Effector memory CD4-positive, alpha-beta T cell (primary cell): ENCODE data around the gene DUSP3.

Experiments
- DNase-seq, 3 donors: peaks; one replicate each; pipeline ENCODE4 v3.0.0-alpha.2; 2020
- H3K27ac ChIP-seq: 2 replicates; pipeline ENCODE4 v1.7.0; 2013; ENCODE audit warnings: mild to moderate bottlenecking, low read length, moderate library complexity; ENCODE audit not compliant: insufficient read depth, poor library complexity, severe bottlenecking
- H3K27me3 ChIP-seq: replicated peaks from 2 replicates; pipeline ENCODE4 v1.7.0; 2013; ENCODE audit warnings: mild to moderate bottlenecking, low read length; ENCODE audit not compliant: insufficient read depth, control insufficient read depth, poor library complexity, severe bottlenecking
- H3K36me3 ChIP-seq: 2 replicates; pipeline ENCODE4 v1.7.0; 2013; ENCODE audit warnings: mild to moderate bottlenecking, low read length, moderate library complexity; ENCODE audit not compliant: control insufficient read depth, insufficient read depth
- H3K4me1 ChIP-seq: 2 replicates; pipeline ENCODE4 v1.7.0; 2013; ENCODE audit warnings: low read length, mild to moderate bottlenecking; ENCODE audit not compliant: control insufficient read depth, insufficient read depth, poor library complexity, severe bottlenecking
- H3K4me3 ChIP-seq: 2 replicates; pipeline ENCODE4 v1.7.0; 2013; ENCODE audit warnings: low read length, low read depth, mild to moderate bottlenecking; ENCODE audit not compliant: insufficient read depth, poor library complexity, severe bottlenecking
- H3K9me3 ChIP-seq: 2 replicates; pipeline ENCODE4 v1.7.0; 2013; ENCODE audit warnings: mild to moderate bottlenecking, low read length, moderate library complexity; ENCODE audit not compliant: control insufficient read depth

The DUSP3 gene

GRCh38 chr17:43816336-43817320 lies 37.9 kb upstream of the DUSP3 start:
- Histone ChIP-seq H3K27me3 (no peaks in the 10 kb centered on the region), H3K4me3 (no peak overlapping the region), H3K4me1 (no peaks in the 10 kb centered on the region), H3K36me3 (no peaks in the 10 kb centered on the region), H3K27ac (no peak overlapping the region), H3K9me3 (no peaks in the 10 kb centered on the region)
- DNase-seq: no peak

- no peaks in the 10 kb centered on the region for H3K27me3 ChIP-seq
- H3K4me3 ChIP-seq: no peak overlapping the region
- H3K4me1 ChIP-seq: no peaks in the 10 kb centered on the region
- H3K9me3 ChIP-seq: no peaks in the 10 kb centered on the region
- no peak overlapping the region for H3K27ac ChIP-seq
- H3K36me3 ChIP-seq: no peaks in the 10 kb centered on the region
- no peak for DNase-seq
Observed at GRCh38 chr17:43814714-43815113, 35.9 kb upstream of the DUSP3 start.

GRCh38 chr17:43814026-43814425 lies 35.2 kb upstream of the DUSP3 start:
- no peaks in the 10 kb centered on the region for H3K36me3 ChIP-seq
- H3K4me3 ChIP-seq: no peak overlapping the region
- H3K4me1 ChIP-seq: no peaks in the 10 kb centered on the region
- no peaks in the 10 kb centered on the region for H3K27me3 ChIP-seq
- no peaks in the 10 kb centered on the region for H3K9me3 ChIP-seq
- H3K27ac ChIP-seq: no peak overlapping the region
- no peak for DNase-seq

- no peaks in the 10 kb centered on the region for H3K27me3 ChIP-seq
- H3K4me3 ChIP-seq: no peak overlapping the region
- no peaks in the 10 kb centered on the region for H3K36me3 ChIP-seq
- no peaks in the 10 kb centered on the region for H3K4me1 ChIP-seq
- DNase-seq: no peak
- no peak overlapping the region for H3K27ac ChIP-seq
- no peaks in the 10 kb centered on the region for H3K9me3 ChIP-seq
Observed at GRCh38 chr17:43813386-43813785, 34.6 kb upstream of the DUSP3 start.

GRCh38 chr17:43812396-43813265 lies 33.9 kb upstream of the DUSP3 start:
- Histone ChIP-seq H3K4me3 (no peak overlapping the region), H3K9me3 (no peaks in the 10 kb centered on the region), H3K27ac (no peak overlapping the region), H3K4me1 (no peaks in the 10 kb centered on the region), H3K27me3 (no peaks in the 10 kb centered on the region), H3K36me3 (no peaks in the 10 kb centered on the region)
- no peak for DNase-seq

GRCh38 chr17:43810823-43811222 lies 32.0 kb upstream of the DUSP3 start:
- Histone ChIP-seq H3K4me3 (no peak overlapping the region), H3K27ac (no peak overlapping the region), H3K4me1 (no peaks in the 10 kb centered on the region), H3K27me3 (no peaks in the 10 kb centered on the region), H3K36me3 (no peaks in the 10 kb centered on the region), H3K9me3 (no peaks in the 10 kb centered on the region)
- no peak for DNase-seq

GRCh38 chr17:43810226-43810715 lies 31.5 kb upstream of the DUSP3 start:
- Histone ChIP-seq H3K27me3 (no peaks in the 10 kb centered on the region), H3K4me1 (no peaks in the 10 kb centered on the region), H3K36me3 (no peaks in the 10 kb centered on the region), H3K27ac (no peak overlapping the region), H3K9me3 (no peaks in the 10 kb centered on the region), H3K4me3 (no peak overlapping the region)
- no peak for DNase-seq

GRCh38 chr17:43809121-43809520 lies 30.3 kb upstream of the DUSP3 start:
- no peaks in the 10 kb centered on the region for H3K4me1 ChIP-seq
- no peak for DNase-seq
- H3K36me3 ChIP-seq: no peaks in the 10 kb centered on the region
- no peak overlapping the region for H3K27ac ChIP-seq
- H3K27me3 ChIP-seq: no peaks in the 10 kb centered on the region
- H3K9me3 ChIP-seq: no peaks in the 10 kb centered on the region
- no peak overlapping the region for H3K4me3 ChIP-seq

- H3K4me3 ChIP-seq: no peak overlapping the region
- no peaks in the 10 kb centered on the region for H3K27me3 ChIP-seq
- no peak for DNase-seq
- no peaks in the 10 kb centered on the region for H3K9me3 ChIP-seq
- H3K27ac ChIP-seq: no peak overlapping the region
- no peaks in the 10 kb centered on the region for H3K4me1 ChIP-seq
- H3K36me3 ChIP-seq: no peaks in the 10 kb centered on the region
Observed at GRCh38 chr17:43808076-43808475, 29.3 kb upstream of the DUSP3 start.

- Histone ChIP-seq H3K27me3 (no peaks in the 10 kb centered on the region), H3K36me3 (no peaks in the 10 kb centered on the region), H3K4me3 (no peak overlapping the region), H3K9me3 (no peaks in the 10 kb centered on the region), H3K4me1 (no peaks in the 10 kb centered on the region), H3K27ac (no peak overlapping the region)
- no peak for DNase-seq
Observed at GRCh38 chr17:43805117-43805516, 26.3 kb upstream of the DUSP3 start.
